HCT116 (cell line): ENCODE results near the gene TPO. TPM values are rescaled to one million over a fixed set of nuclear protein-coding genes. Genes with fewer than 3 reads are reported as not detected.
"Not testable (repeated sequence)": the region's sequence is repeated elsewhere in the genome, so short reads cannot be mapped to it uniquely, and the experiment has no call there.

ENCODE experiments used
- ATAC-seq: fragments of 200-7000 bp; cut with Tn5 transposase; 2 replicates; pipeline ENCODE4 v1.9.1; 2020; ENCODE audit warnings: mild to moderate bottlenecking, moderate library complexity
- BruUV-seq: library from RNA; stranded (reverse); fragments of 400-500 nt; replicated peaks from 2 replicates; lab custom pipeline; 2021; lab: Mats Ljungman, UMichigan
- CTCF ChIA-PET: fragments of 300-600 bp; sonication (Branson Sonifier 250); formaldehyde crosslinking; loops from one replicate; lab custom pipeline; 2021; ENCODE audit warnings: antibody characterized with exemption; lab: Charles Lee
- POLR2A ChIA-PET: fragments of 300-600, 350-600 bp; sonication (Branson Sonifier 250); formaldehyde crosslinking; loops from one replicate; lab custom pipeline; 2021; ENCODE audit warnings: antibody characterized with exemption; lab: Charles Lee
- RAD21 ChIA-PET, 2 experiments: fragments of 300-600 bp; sonication (Branson Sonifier 250); formaldehyde crosslinking; loops; one replicate each; lab custom pipeline; 2023; ENCODE audit warnings: low total read pairs in 2 of 2; ENCODE audit not compliant: uncharacterized antibody in 2 of 2, unreplicated experiment in 2 of 2, low non-redundant PET in 1 of 2; lab: Charles Lee
- DNase-seq: peaks from one replicate; pipeline ENCODE4 v3.0.0-alpha.2; 2010; ENCODE audit warnings: low read depth, low spot score
- H2AFZ ChIP-seq: fragments of 200-600 bp; shearing (Covaris generic), sonication (generic); 2 replicates; pipeline ENCODE4 v1.6.1; 2017; ENCODE audit warnings: low read depth, mixed run types, mixed read lengths, antibody characterized with exemption, low read length; ENCODE audit not compliant: poor library complexity, severe bottlenecking
- H3K27ac ChIP-seq: 2 replicates; pipeline ENCODE4 v1.5.1; 2012; ENCODE audit warnings: low read depth, low read length
- H3K27me3 ChIP-seq: fragments of 200-600 bp; sonication (generic); 2 replicates; pipeline ENCODE4 v1.6.1; 2016; ENCODE audit warnings: mixed run types, low read length, mixed read lengths; ENCODE audit not compliant: insufficient read depth
- H3K36me3 ChIP-seq, 2 experiments: fragments of 200-500 bp in 1 of 2; fragments of 200-600 bp in 1 of 2; sonication (Bioruptor generic) in 1 of 2; sonication (generic) in 1 of 2; 2 replicates each; pipeline versions ENCODE4 v1.5.1 to v1.6.1; 2014 to 2016; ENCODE audit warnings: low read length in 2 of 2, inconsistent platforms in 1 of 2, mixed read lengths in 1 of 2, mixed run types in 1 of 2; ENCODE audit not compliant: insufficient read depth in 2 of 2, control insufficient read depth in 1 of 2
- H3K4me1 ChIP-seq, 2 experiments: fragments of 200-600 bp in 1 of 2; sonication (generic) in 1 of 2; 2 replicates each; pipeline versions ENCODE4 v1.5.1 to v1.6.1; 2012 to 2017; ENCODE audit warnings: low read length in 2 of 2, inconsistent platforms in 1 of 2, mild to moderate bottlenecking in 1 of 2, mixed read lengths in 1 of 2, mixed run types in 1 of 2, moderate library complexity in 1 of 2; ENCODE audit not compliant: insufficient read depth in 2 of 2, control insufficient read depth in 1 of 2
- H3K4me2 ChIP-seq: fragments of 200-600 bp; sonication (generic); 2 replicates; pipeline ENCODE4 v1.6.1; 2017; ENCODE audit warnings: mixed run types, low read length, mixed read lengths
- H3K4me3 ChIP-seq, 2 experiments: fragments of 200-600 bp in 1 of 2; sonication (generic) in 1 of 2; replicated peaks in 1 of 2; 2 replicates each; pipeline ENCODE4 v1.5.1; 2011 to 2016; ENCODE audit warnings: low read length in 2 of 2, control low read depth in 1 of 2, low read depth in 1 of 2, mild to moderate bottlenecking in 1 of 2, mixed read lengths in 1 of 2, mixed run types in 1 of 2
- H3K79me2 ChIP-seq: fragments of 200-600 bp; sonication (generic); 2 replicates; pipeline ENCODE4 v1.6.1; 2017; ENCODE audit warnings: mild to moderate bottlenecking, mixed run types, low read length, moderate library complexity, mixed read lengths; ENCODE audit not compliant: insufficient read depth
- H3K9ac ChIP-seq: fragments of 200-600 bp; sonication (generic); 2 replicates; pipeline ENCODE4 v1.6.1; 2016; ENCODE audit warnings: low read length, mixed read lengths
- H3K9me2 ChIP-seq: fragments of 200-600 bp; sonication (generic), shearing (Covaris generic); 2 replicates; pipeline ENCODE4 v1.6.1; 2017; ENCODE audit warnings: mixed run types, mild to moderate bottlenecking, moderate library complexity; ENCODE audit not compliant: insufficient read depth
- H3K9me3 ChIP-seq, 2 experiments: fragments of 200-500 bp in 1 of 2; fragments of 200-600 bp in 1 of 2; sonication (Bioruptor generic) in 1 of 2; sonication (generic) in 1 of 2; 2 replicates each; pipeline ENCODE4 v1.6.1; 2014 to 2017; ENCODE audit warnings: low read length in 2 of 2, mixed read lengths in 2 of 2, inconsistent platforms in 1 of 2, low read depth in 1 of 2, mild to moderate bottlenecking in 1 of 2, mixed run types in 1 of 2, moderate library complexity in 1 of 2; ENCODE audit not compliant: control insufficient read depth in 1 of 2, insufficient read depth in 1 of 2
- H4K20me1 ChIP-seq: fragments of 200-600 bp; sonication (generic), shearing (Covaris generic); 2 replicates; pipeline ENCODE4 v1.6.1; 2017; ENCODE audit warnings: mixed run types, mild to moderate bottlenecking, moderate library complexity; ENCODE audit not compliant: insufficient read depth
- CBX3 ChIP-seq: IDR thresholded peaks from 2 replicates; pipeline ENCODE4 v1.6.1; 2012; ENCODE audit warnings: low read depth
- CEBPB ChIP-seq: IDR thresholded peaks from 2 replicates; pipeline ENCODE4 v1.6.1; 2012; ENCODE audit warnings: low read depth
- CTCF ChIP-seq, 3 experiments: fragments of 200-600 bp in 1 of 3; sonication (generic) in 1 of 3; IDR thresholded peaks in 2 of 3; conservative IDR thresholded peaks in 1 of 3; 2 replicates each; pipeline ENCODE4 v1.5.1; 2012 to 2017; ENCODE audit warnings: low read depth in 2 of 3, low read length in 2 of 3, antibody characterized with exemption in 1 of 3, borderline replicate concordance in 1 of 3, control low read depth in 1 of 3, mild to moderate bottlenecking in 1 of 3, mixed read lengths in 1 of 3, mixed run types in 1 of 3, moderate library complexity in 1 of 3; ENCODE audit not compliant: insufficient read depth in 1 of 3
- EGR1 ChIP-seq: IDR thresholded peaks from 2 replicates; pipeline ENCODE4 v1.6.1; 2012; ENCODE audit warnings: low read depth
- ELF1 ChIP-seq: IDR thresholded peaks from 2 replicates; pipeline ENCODE4 v1.6.1; 2012; ENCODE audit warnings: low read depth, borderline replicate concordance
- EZH2phosphoT487 ChIP-seq: fragments of 200-600 bp; IDR thresholded peaks from 2 replicates; pipeline ENCODE4 v1.6.1; 2018; ENCODE audit warnings: antibody characterized with exemption, borderline replicate concordance
- FOSL1 ChIP-seq: IDR thresholded peaks from 2 replicates; pipeline ENCODE4 v1.6.1; 2012; ENCODE audit warnings: low read depth
- POLR2A ChIP-seq: IDR thresholded peaks from 2 replicates; pipeline ENCODE4 v1.7.0; 2011; ENCODE audit warnings: borderline replicate concordance; ENCODE audit not compliant: insufficient read depth, insufficient read length; ENCODE audit errors: extremely low read depth
- POLR2AphosphoS5 ChIP-seq: IDR thresholded peaks from 2 replicates; pipeline ENCODE4 v1.6.1; 2011; ENCODE audit warnings: mild to moderate bottlenecking, low read depth, low read length, moderate library complexity
- SIN3A ChIP-seq: IDR thresholded peaks from 2 replicates; pipeline ENCODE4 v1.6.1; 2012; ENCODE audit warnings: low read depth
- ZFX ChIP-seq: fragments of 450-650 bp; IDR thresholded peaks from 2 replicates; pipeline ENCODE4 v1.6.1; 2017
- intact Hi-C: fragments of 100-400 bp; cut with micrococcal nuclease; formaldehyde crosslinking; loops from 2 replicates; pipeline ENCODE4 v1.10.0; 2022
- total RNA-seq: library from RNA; stranded (reverse); gene quantifications from one replicate; pipeline ENCODE4 v1.2.1, GENCODE V29; 2021; ENCODE audit not compliant: unreplicated experiment
- TF ChIP-seq, protein P1 (sequence below): IDR thresholded peaks from 2 replicates; pipeline ENCODE4 v1.6.1; 2012

Gene TPO
- total RNA-seq, 1 experiment from 2014 or later: not detected

DNA sequence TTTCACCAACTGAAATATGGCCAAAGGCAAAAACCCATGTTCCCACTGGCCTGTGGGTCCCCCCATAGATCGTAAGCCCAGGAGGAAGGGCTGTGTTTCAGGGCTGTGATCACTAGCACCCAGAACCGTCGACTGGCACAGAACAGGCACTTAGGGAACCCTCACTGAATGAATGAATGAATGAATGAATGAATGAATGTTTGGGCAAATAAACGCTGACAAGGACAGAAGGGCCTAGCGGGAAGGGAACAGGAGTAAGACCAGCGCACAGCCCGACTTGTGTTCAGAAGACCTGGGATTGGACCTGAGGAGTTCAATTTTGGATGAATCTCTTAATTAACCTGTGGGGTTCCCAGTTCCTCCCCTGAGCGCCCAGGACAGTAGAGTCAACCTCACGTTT is 76.2 kb downstream of the TPO start:
- H3K79me2 ChIP-seq: no peaks in the 10 kb centered on the region
- H3K9me2 ChIP-seq: no peaks in the 10 kb centered on the region
- H3K27ac ChIP-seq: peak overlapping the region; percentile 35; the same call in 1 of the 2 replicates
- no peak overlapping the region for H3K4me2 ChIP-seq
- no peaks in the 10 kb centered on the region for H4K20me1 ChIP-seq
- no TSS peak for BruUV-seq
- no peak overlapping the region for H3K4me3 ChIP-seq
- H3K4me1 ChIP-seq: no peaks in the 10 kb centered on the region
- no peak for ATAC-seq
- H3K9me3 ChIP-seq: no peaks in the 10 kb centered on the region
- DNase-seq: no peak
- intact Hi-C loops: no loop called here
- H3K9ac ChIP-seq: no peak overlapping the region
- ChIA-PET CTCF (no interaction called here), RAD21 (no interaction called here), POLR2A (no interaction called here)
- H2AFZ ChIP-seq: no peak overlapping the region
- no peaks in the 10 kb centered on the region for H3K36me3 ChIP-seq
- no peaks in the 10 kb centered on the region for H3K27me3 ChIP-seq
- TF ChIP-seq EGR1 (no peak), SIN3A (no peak), CTCF (IDR thresholded peaks at IDR 0.05 in 2 of 3, conservative IDR thresholded peaks at IDR 0.05 in 1 of 3; ENCODE audit: borderline replicate concordance in 1 of 3, insufficient read depth in 1 of 3, low read depth in 2 of 3, low read length in 2 of 3) (no peak), CBX3 (no peak), FOSL1 (no peak), POLR2AphosphoS5 (no peak), CEBPB (no peak), EZH2phosphoT487 (no peak), ELF1 (no peak), ZFX (no peak), POLR2A (no peak)
- TF ChIP-seq, protein P1, sequence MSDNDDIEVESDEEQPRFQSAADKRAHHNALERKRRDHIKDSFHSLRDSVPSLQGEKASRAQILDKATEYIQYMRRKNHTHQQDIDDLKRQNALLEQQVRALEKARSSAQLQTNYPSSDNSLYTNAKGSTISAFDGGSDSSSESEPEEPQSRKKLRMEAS: no peak

- H2AFZ ChIP-seq, H3K9me3 ChIP-seq, intact Hi-C loops, H3K79me2 ChIP-seq, POLR2A ChIA-PET, ATAC-seq, DNase-seq, H3K9ac ChIP-seq, CTCF ChIA-PET, H3K9me2 ChIP-seq, H3K4me2 ChIP-seq, H3K27ac ChIP-seq, H3K4me3 ChIP-seq, H3K36me3 ChIP-seq, RAD21 ChIA-PET, BruUV-seq, H3K4me1 ChIP-seq, H4K20me1 ChIP-seq, H3K27me3 ChIP-seq: not testable (repeated sequence)
Measured at GRCh38 chr2:1490381-1490780, 77.1 kb downstream of the TPO start.
